ENCODE data around the gene RFX3.

The RFX3 gene

GRCh38 chr9:3525836-3526164 is at the start of gene RFX3:
RFX3 (minus strand) TSS chr9:3526001; CDS start chr9:3395588, 130,413 bp downstream.
- TF ChIP-seq, protein P1, sequence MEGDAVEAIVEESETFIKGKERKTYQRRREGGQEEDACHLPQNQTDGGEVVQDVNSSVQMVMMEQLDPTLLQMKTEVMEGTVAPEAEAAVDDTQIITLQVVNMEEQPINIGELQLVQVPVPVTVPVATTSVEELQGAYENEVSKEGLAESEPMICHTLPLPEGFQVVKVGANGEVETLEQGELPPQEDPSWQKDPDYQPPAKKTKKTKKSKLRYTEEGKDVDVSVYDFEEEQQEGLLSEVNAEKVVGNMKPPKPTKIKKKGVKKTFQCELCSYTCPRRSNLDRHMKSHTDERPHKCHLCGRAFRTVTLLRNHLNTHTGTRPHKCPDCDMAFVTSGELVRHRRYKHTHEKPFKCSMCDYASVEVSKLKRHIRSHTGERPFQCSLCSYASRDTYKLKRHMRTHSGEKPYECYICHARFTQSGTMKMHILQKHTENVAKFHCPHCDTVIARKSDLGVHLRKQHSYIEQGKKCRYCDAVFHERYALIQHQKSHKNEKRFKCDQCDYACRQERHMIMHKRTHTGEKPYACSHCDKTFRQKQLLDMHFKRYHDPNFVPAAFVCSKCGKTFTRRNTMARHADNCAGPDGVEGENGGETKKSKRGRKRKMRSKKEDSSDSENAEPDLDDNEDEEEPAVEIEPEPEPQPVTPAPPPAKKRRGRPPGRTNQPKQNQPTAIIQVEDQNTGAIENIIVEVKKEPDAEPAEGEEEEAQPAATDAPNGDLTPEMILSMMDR (IDR thresholded peaks at IDR 0.05; ENCODE audit: control insufficient read depth, insufficient read depth, low read depth, low read length, missing control alignments) = no peak
- H3K4me3 ChIP-seq (ENCODE audit: control insufficient read depth, low read depth, low read length) = peak within 1 kb of the TSS; percentile 94
- DNase-seq (ENCODE audit: low read depth) = peak; percentile 96

GRCh38 chr9:3571500-3571899 is 45.7 kb upstream of the RFX3 start:
- H3K4me3 ChIP-seq (ENCODE audit: control insufficient read depth, low read depth, low read length) = no peak overlapping the region
- TF ChIP-seq, protein P1 (IDR thresholded peaks at IDR 0.05; ENCODE audit: control insufficient read depth, insufficient read depth, low read depth, low read length, missing control alignments) = no peak
- DNase-seq (ENCODE audit: low read depth) = no peak

GRCh38 chr9:3569529-3569928 is 43.7 kb upstream of the RFX3 start:
- DNase-seq (ENCODE audit: low read depth) = no peak
- no peak overlapping the region for H3K4me3 ChIP-seq (ENCODE audit: control insufficient read depth, low read depth, low read length)
- TF ChIP-seq, protein P1 (IDR thresholded peaks at IDR 0.05; ENCODE audit: control insufficient read depth, insufficient read depth, low read depth, low read length, missing control alignments) = no peak

DNA sequence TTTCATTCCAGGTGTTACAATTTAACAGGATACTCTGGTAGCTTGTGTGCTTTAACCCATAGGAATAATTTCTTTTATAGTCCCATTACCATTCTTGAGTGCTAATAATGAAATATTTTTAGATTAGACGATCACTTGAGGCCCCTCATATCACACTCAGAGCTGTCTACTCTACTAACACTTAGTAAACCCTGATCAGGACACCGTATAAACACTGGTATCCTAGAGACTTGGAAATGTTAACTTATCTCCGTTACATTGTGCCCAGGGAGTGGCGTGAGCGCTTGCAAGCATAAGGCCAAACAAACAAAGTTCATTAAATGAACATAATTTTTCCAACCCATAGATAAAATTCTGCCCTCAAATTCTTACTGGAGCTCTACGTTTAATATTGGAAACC is 42.2 kb upstream of the RFX3 start:
- TF ChIP-seq, protein P1 (IDR thresholded peaks at IDR 0.05; ENCODE audit: control insufficient read depth, insufficient read depth, low read depth, low read length, missing control alignments) = no peak
- no peak for DNase-seq (ENCODE audit: low read depth)

GRCh38 chr9:3553076-3553765 is 27.4 kb upstream of the RFX3 start:
- TF ChIP-seq, protein P1 (IDR thresholded peaks at IDR 0.05; ENCODE audit: control insufficient read depth, insufficient read depth, low read depth, low read length, missing control alignments) = no peak
- H3K4me3 ChIP-seq (ENCODE audit: control insufficient read depth, low read depth, low read length) = no peak overlapping the region
- no peak for DNase-seq (ENCODE audit: low read depth)

More for the DNA sequence above, 42.2 kb upstream of the RFX3 start:
- no peak overlapping the region for H3K4me3 ChIP-seq (ENCODE audit: control insufficient read depth, low read depth, low read length)

GRCh38 chr9:3549225-3549624 is 23.4 kb upstream of the RFX3 start:
- no peak for DNase-seq (ENCODE audit: low read depth)
- H3K4me3 ChIP-seq (ENCODE audit: control insufficient read depth, low read depth, low read length) = no peak overlapping the region
- TF ChIP-seq, protein P1 (IDR thresholded peaks at IDR 0.05; ENCODE audit: control insufficient read depth, insufficient read depth, low read depth, low read length, missing control alignments) = no peak
